OCI-LY7 (cell line): ENCODE results near the gene KCNJ11. TPM values are rescaled to one million over a fixed set of nuclear protein-coding genes. Genes with fewer than 3 reads are reported as not detected.

Source experiments
- BruUV-seq: library from RNA; stranded (reverse); fragments of 400-500 nt; replicated peaks from 2 replicates; lab custom pipeline; 2021; lab: Mats Ljungman, UMichigan
- CTCF ChIA-PET: fragments of 300-600 bp; sonication (Branson Sonifier 250); formaldehyde crosslinking; loops from one replicate; lab custom pipeline; 2022; ENCODE audit warnings: antibody characterized with exemption; ENCODE audit not compliant: unreplicated experiment; lab: Charles Lee
- POLR2A ChIA-PET: fragments of 300-600 bp; sonication (Branson Sonifier 250); formaldehyde crosslinking; loops from one replicate; lab custom pipeline; 2022; ENCODE audit warnings: antibody characterized with exemption; lab: Charles Lee
- DNase-seq: peaks from one replicate; pipeline ENCODE4 v3.0.0-alpha.2; 2015; ENCODE audit warnings: low spot score
- H2AFZ ChIP-seq: fragments of 200-600 bp; sonication (generic), shearing (Covaris generic); 2 replicates; pipeline ENCODE4 v1.6.1; 2014; ENCODE audit warnings: mild to moderate bottlenecking, antibody characterized with exemption, low read length, moderate library complexity
- H3K27ac ChIP-seq: fragments of 200-600 bp; sonication (generic); 2 replicates; pipeline ENCODE4 v1.5.1; 2014; ENCODE audit warnings: mixed run types, low read depth, mild to moderate bottlenecking, moderate library complexity, low read length, inconsistent platforms; ENCODE audit not compliant: poor library complexity, severe bottlenecking
- H3K36me3 ChIP-seq: fragments of 200-600 bp; sonication (generic); 2 replicates; pipeline ENCODE4 v1.6.1; 2014; ENCODE audit warnings: mild to moderate bottlenecking, antibody characterized with exemption, low read length, moderate library complexity, mixed read lengths; ENCODE audit not compliant: insufficient read depth
- H3K4me1 ChIP-seq: fragments of 200-600 bp; sonication (generic); 2 replicates; pipeline ENCODE4 v1.5.1; 2014; ENCODE audit warnings: mild to moderate bottlenecking, low read length; ENCODE audit not compliant: insufficient read depth, poor library complexity, severe bottlenecking
- H3K4me2 ChIP-seq: fragments of 200-600 bp; sonication (generic); 2 replicates; pipeline ENCODE4 v1.6.1; 2014; ENCODE audit warnings: mild to moderate bottlenecking, low read length
- H3K4me3 ChIP-seq: fragments of 200-600 bp; sonication (generic); 2 replicates; pipeline ENCODE4 v1.5.1; 2014; ENCODE audit warnings: mild to moderate bottlenecking, low read depth, low read length; ENCODE audit not compliant: poor library complexity, severe bottlenecking
- H3K79me2 ChIP-seq: fragments of 200-600 bp; sonication (generic); 2 replicates; pipeline ENCODE4 v1.6.1; 2016; ENCODE audit warnings: low read depth, mild to moderate bottlenecking, low read length, moderate library complexity, mixed read lengths; ENCODE audit not compliant: insufficient read depth
- H3K9me2 ChIP-seq: fragments of 200-600 bp; sonication (generic); 2 replicates; pipeline ENCODE4 v1.6.1; 2016; ENCODE audit warnings: mild to moderate bottlenecking, low read length, mixed read lengths; ENCODE audit not compliant: insufficient read depth
- H3K9me3 ChIP-seq: fragments of 200-600 bp; sonication (generic); 2 replicates; pipeline ENCODE4 v1.6.1; 2014; ENCODE audit warnings: mild to moderate bottlenecking, mixed run types, low read length, mixed read lengths
- H4K20me1 ChIP-seq: fragments of 200-600 bp; sonication (generic); 2 replicates; pipeline ENCODE4 v1.6.1; 2014; ENCODE audit warnings: mild to moderate bottlenecking, antibody characterized with exemption, low read length, moderate library complexity, mixed read lengths; ENCODE audit not compliant: insufficient read depth
- EZH2phosphoT487 ChIP-seq: fragments of 200-600 bp; sonication (generic); IDR thresholded peaks from 2 replicates; pipeline ENCODE4 v1.6.1; 2018; ENCODE audit warnings: low read depth, borderline replicate concordance, mild to moderate bottlenecking, mixed run types, antibody characterized with exemption, low read length, moderate library complexity, mixed read lengths
- intact Hi-C: fragments of 100-400 bp; cut with micrococcal nuclease; formaldehyde crosslinking; loops from one replicate; pipeline ENCODE4 v1.10.0; 2022; ENCODE audit not compliant: unreplicated experiment
- total RNA-seq, 2 experiments: library from RNA; depleted of rRNA in 1 of 2; stranded (reverse); fragments of >200 nt in 1 of 2; shearing (Covaris generic) in 1 of 2; gene quantifications; 2 replicates each; pipeline ENCODE4 v1.2.3, GENCODE V29; 2014 to 2022
- TF ChIP-seq, protein P1 (sequence below): fragments of 200-600 bp; sonication (generic); conservative IDR thresholded peaks from 2 replicates; pipeline ENCODE4 v1.5.1; 2014; ENCODE audit warnings: mild to moderate bottlenecking, antibody characterized with exemption, low read length, moderate library complexity, mixed read lengths

Gene KCNJ11
- total RNA-seq, 2 experiments from 2014 or later: 7.0 to 8.0 TPM

- Histone ChIP-seq H3K9me2 (no peaks in the 10 kb centered on the region), H2AFZ (no peak overlapping the region), H3K36me3 (peaks cover 22% of the 10 kb centered on the region), H3K27ac (no peak overlapping the region), H3K4me3 (no peak overlapping the region), H3K79me2 (no peaks in the 10 kb centered on the region), H3K9me3 (peaks cover 8% of the 10 kb centered on the region; the same call in 1 of the 2 replicates), H4K20me1 (0 out of 2 replicates have a peak, but pooled peaks cover 5% of the 10 kb centered on the region), H3K4me1 (peaks cover 7% of the 10 kb centered on the region), H3K4me2 (no peak overlapping the region)
- no peak for DNase-seq
- CTCF ChIA-PET: interaction anchor here (0.6 to 3.0 kb wide), 2 partner anchors 122 to 146 kb away, joined by 3 to 14 read pairs; no protein-coding TSS in a partner anchor
- intact Hi-C loops: no loop called here
- no peak for TF ChIP-seq EZH2phosphoT487
- TF ChIP-seq, protein P1, sequence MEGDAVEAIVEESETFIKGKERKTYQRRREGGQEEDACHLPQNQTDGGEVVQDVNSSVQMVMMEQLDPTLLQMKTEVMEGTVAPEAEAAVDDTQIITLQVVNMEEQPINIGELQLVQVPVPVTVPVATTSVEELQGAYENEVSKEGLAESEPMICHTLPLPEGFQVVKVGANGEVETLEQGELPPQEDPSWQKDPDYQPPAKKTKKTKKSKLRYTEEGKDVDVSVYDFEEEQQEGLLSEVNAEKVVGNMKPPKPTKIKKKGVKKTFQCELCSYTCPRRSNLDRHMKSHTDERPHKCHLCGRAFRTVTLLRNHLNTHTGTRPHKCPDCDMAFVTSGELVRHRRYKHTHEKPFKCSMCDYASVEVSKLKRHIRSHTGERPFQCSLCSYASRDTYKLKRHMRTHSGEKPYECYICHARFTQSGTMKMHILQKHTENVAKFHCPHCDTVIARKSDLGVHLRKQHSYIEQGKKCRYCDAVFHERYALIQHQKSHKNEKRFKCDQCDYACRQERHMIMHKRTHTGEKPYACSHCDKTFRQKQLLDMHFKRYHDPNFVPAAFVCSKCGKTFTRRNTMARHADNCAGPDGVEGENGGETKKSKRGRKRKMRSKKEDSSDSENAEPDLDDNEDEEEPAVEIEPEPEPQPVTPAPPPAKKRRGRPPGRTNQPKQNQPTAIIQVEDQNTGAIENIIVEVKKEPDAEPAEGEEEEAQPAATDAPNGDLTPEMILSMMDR: no peak
- POLR2A ChIA-PET: interaction anchor here (0.6 kb wide), 1 partner anchor 73 kb away, joined by 5 read pairs; no protein-coding TSS in a partner anchor
- BruUV-seq: no TSS peak
These were observed 6.3 kb downstream of the KCNJ11 start for GRCh38 chr11:17382046-17382728.

DNA sequence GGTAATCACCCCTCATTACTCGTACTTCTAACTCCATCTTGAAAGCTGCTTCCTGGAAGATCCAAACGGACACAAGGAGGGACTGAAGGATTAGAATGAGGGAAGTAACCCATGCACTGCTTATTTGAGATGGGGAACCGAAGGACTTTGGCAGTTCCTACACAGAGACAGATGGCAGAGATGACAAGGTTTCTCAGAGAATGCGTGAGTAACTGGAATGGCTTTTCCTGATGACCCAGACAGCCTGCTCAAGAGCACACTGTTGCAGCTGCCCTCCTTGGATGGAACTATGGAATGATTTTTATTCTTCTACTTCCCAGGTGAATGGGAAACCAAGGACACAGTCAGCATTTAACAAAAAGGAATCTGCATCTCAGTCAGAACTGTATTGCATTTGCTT is 7.3 kb downstream of the KCNJ11 start:
- TF ChIP-seq, protein P1: no peak
- no peak for TF ChIP-seq EZH2phosphoT487
- H3K79me2 ChIP-seq: no peaks in the 10 kb centered on the region
- H3K4me3 ChIP-seq: no peak overlapping the region
- no TSS peak for BruUV-seq
- H3K9me2 ChIP-seq: no peaks in the 10 kb centered on the region
- ChIA-PET POLR2A (no interaction called here), CTCF (interaction anchor here (0.5 kb wide), 1 partner anchor 27 kb away, joined by 3 read pairs; no protein-coding TSS in a partner anchor)
- H3K9me3 ChIP-seq: peaks cover 8% of the 10 kb centered on the region; the same call in 1 of the 2 replicates
- intact Hi-C loops: no loop called here
- no peak overlapping the region for H2AFZ ChIP-seq
- no peak overlapping the region for H3K4me2 ChIP-seq
- H3K27ac ChIP-seq: no peak overlapping the region
- peaks cover 31% of the 10 kb centered on the region for H3K36me3 ChIP-seq
- H4K20me1 ChIP-seq: 0 out of 2 replicates have a peak, but pooled peaks cover 5% of the 10 kb centered on the region
- DNase-seq: no peak
- peaks cover under 1% of the 10 kb centered on the region for H3K4me1 ChIP-seq
